T-helper 9 cell (primary cell): ENCODE measurements around the gene GPSM1.
"Not testable (repeated sequence)": the region's sequence is repeated elsewhere in the genome, so short reads cannot be mapped to it uniquely, and the experiment has no call there.

Source experiments
- DNase-seq: peaks from one replicate; pipeline ENCODE4 v3.0.0-alpha.2; 2020

Gene GPSM1

DNA sequence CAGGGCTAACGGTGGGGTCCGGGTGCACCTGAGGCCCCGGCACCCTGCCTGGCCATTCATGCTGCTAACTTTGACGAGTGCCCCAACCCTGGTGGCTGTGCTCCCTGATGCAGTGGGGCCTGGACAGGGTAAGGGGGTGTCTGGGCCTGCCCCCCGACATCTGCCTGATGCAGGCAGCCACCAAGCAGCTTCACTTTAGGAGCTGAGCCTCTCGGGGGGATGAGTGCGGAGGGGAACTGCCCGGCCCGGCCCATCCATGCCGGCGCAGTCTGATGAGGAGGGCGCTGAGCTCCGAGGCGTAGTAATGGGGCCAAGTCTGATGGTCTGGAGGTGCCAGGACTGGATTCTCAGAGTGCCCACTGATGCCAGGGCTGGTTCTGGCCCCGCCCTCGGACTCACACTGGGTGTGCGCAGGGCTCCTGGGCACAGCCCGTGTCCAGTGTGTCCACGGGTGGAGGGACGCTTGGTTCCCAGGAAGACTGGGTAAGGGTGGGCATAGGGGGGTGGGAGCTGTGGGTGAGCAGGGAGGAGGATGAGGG is 19.7 kb downstream of the GPSM1 start:
- no peak for DNase-seq

GRCh38 chr9:136347472-136348256 is 20.3 kb downstream of the GPSM1 start:
- DNase-seq = no peak

- no peak for DNase-seq
These were observed 21.4 kb downstream of the GPSM1 start for GRCh38 chr9:136348691-136349090.

DNA sequence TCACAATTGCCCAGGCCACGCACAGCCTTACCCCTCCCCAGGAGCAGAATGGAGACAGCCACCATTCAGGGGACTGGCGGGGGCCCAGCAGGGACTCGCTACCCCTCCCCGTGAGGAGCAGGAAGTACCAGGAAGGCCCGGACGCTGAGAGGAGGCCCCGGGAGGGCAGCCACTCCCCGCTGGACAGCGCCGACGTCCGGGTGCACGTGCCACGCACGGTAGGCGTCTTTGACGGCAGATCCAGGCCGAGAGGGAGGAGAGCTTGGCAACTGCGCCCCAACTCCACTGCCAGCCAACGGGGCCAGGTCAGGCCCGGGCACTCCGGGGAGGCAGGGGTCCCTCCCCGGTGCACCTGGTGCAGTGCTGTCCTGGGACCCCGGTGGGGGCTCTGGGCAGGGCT is 22.2 kb downstream of the GPSM1 start:
- DNase-seq = no peak

- DNase-seq = no peak
These were observed 24.0 kb downstream of the GPSM1 start for GRCh38 chr9:136351252-136351800.

DNA sequence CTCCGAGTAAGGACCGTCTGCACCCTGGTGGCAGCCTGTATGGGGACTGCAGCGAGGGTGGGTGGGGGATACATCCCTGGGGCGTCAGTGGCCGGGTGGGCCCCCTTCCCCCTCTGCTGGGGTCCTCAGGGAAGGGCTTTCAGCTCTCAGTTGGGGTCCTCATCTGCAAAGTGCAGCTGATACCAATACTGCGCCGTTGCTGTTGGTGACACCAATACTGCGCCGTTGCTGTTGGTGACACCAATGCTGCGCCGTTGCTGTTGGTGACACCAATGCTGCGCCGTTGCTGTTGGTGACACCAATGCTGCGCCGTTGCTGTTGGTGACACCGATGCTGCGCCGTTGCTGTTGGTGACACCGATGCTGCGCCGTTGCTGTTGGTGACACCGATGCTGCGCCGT is 24.5 kb downstream of the GPSM1 start:
- not testable (repeated sequence) for DNase-seq

DNA sequence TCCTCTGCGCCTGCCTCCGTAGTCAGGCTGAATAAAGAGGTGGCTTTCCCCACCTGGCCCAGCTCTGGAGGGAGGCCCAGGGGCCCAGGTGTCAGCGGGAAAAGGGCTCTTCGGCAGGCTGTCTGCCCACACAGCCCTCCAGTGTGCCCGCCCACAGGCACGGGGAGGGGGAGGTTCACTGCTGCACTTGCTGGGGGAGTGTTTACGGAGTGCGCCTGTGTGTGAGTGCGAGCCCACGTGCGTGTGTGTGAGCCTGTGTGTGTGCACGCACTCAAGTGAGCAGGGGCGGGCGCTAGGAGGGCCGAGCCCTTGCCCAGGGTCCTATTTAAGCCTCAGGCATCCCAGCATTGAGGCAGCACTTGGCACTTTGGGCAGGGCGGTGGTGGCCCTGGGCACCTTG is 25.3 kb downstream of the GPSM1 start:
- DNase-seq = no peak

- DNase-seq = no peak
These were observed 25.7 kb downstream of the GPSM1 start for GRCh38 chr9:136353088-136353487.

GRCh38 chr9:136353757-136354488 is 26.6 kb downstream of the GPSM1 start:
- no peak for DNase-seq

DNA sequence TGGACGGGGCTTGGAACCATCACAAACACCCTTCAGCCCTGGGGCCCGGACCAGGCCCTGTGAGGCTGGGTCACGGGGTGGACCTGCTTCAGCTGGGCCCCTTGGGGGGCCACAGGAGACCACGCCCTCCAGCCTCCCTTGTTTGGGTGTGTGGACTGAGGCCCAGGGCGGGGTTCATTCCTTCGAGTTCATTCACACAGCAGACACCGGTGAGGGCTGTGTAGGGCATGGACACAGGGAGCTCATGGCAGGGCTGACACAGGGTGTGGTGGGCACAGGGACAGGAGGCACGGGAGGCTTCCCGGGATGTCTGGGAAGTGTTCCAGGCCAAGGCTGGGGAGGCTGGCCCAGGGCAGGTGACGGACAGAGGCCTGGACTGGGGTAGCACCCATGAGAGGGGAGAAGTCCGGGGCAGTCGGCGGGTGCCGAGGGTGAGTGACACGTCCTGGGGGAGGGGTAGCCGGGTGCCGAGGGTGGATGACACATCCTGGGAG is 27.3 kb downstream of the GPSM1 start:
- no peak for DNase-seq

GRCh38 chr9:136355616-136356557 is 28.5 kb downstream of the GPSM1 start:
- no peak for DNase-seq

DNA sequence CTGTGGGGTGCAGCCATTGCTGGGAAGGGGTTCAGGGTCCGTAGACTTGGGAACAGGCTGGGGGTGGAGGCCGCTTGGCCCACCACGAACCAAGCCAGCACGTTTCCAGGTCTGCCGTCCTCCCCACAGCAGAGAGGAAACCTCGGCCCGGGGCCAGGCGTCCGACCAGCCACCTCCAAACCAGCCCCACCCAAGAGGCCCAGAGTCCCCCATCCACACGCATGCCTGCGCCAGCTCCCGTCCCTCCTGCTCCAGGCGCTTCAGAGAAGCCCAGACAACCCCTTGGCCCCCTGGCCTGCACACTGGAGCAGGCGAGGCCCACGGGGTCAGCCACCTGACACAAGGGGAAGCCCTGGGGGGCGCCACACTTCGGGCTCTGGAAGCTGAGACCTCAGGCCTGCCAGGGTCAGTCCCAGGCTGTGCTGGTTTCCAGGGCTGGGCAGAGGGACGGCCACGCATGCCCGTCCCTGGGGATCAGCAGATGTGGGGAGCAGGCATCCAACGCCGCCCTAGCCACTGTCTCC is 29.9 kb downstream of the GPSM1 start:
- DNase-seq = no peak

DNA sequence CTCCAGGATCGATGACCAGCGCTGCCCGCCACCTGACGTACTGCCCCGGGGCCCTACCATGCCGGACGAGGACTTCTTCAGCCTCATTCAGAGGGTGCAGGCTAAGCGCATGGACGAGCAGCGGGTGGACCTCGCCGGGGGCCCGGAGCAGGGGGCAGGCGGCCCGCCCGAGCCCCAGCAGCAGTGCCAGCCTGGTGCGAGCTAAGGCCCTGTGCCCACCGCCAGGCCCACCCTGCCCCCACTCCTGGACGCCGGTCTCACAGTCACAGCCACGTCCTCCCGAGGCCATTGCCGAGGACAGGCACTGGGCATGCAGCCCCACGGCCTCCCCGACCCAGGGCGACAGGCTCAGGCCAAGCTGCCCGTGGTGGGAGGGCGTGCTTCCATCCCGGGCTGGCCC is 30.7 kb downstream of the GPSM1 start:
- DNase-seq = no peak

- no peak for DNase-seq
These were observed 31.5 kb downstream of the GPSM1 start for GRCh38 chr9:136358888-136359287.

DNA sequence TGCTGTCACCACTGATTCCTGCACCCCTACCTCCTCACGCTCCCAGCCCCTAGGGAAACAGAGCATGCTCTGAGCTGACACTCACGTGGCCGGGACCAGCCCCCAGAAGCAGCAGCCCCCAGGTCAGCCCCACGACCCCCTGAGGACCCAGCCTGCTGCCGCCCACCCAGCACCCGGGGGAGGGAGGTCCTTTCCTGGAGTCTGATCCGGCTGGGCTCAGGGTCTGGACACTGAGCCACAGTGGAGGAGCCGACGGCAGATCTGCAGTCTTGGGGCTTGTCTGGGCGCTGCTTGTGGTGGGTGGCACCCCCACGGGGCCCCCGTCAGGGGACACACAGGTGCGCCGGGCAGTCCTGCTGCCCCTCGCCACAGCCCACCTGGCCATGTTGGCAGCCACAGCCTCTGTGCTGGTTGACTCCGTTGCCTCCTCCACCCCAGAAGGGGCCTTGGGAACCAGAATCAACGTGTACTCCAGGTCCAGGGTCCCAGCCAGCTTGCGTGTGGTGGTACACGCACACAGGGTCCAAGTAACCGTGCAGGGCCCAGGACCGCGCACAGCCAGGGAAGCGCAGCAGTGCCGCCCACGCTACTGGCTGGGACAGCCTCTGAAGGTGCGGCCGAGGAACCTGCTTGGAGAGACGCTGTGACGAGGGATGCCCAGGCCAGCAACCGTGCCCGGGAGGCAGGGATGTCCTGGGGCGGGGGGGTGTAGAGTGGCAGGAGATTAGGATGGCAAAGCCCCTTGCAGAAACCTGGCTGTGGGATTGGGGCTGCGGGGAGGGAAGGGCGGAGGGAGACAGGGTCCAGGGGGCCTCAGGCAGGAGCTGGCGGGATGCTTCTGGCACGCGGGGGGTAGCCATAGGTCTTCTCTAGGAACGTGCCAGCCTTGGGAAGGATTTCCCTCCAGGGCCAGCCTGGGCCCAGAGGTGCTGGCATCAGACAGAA is 32.7 kb downstream of the GPSM1 start:
- no peak for DNase-seq

GRCh38 chr9:136361047-136361753 is 33.9 kb downstream of the GPSM1 start:
- DNase-seq = no peak

GRCh38 chr9:136361754-136362449 is 34.6 kb downstream of the GPSM1 start:
- DNase-seq = no peak

- DNase-seq = no peak
These were observed 35.1 kb downstream of the GPSM1 start for GRCh38 chr9:136362450-136362784.

DNA sequence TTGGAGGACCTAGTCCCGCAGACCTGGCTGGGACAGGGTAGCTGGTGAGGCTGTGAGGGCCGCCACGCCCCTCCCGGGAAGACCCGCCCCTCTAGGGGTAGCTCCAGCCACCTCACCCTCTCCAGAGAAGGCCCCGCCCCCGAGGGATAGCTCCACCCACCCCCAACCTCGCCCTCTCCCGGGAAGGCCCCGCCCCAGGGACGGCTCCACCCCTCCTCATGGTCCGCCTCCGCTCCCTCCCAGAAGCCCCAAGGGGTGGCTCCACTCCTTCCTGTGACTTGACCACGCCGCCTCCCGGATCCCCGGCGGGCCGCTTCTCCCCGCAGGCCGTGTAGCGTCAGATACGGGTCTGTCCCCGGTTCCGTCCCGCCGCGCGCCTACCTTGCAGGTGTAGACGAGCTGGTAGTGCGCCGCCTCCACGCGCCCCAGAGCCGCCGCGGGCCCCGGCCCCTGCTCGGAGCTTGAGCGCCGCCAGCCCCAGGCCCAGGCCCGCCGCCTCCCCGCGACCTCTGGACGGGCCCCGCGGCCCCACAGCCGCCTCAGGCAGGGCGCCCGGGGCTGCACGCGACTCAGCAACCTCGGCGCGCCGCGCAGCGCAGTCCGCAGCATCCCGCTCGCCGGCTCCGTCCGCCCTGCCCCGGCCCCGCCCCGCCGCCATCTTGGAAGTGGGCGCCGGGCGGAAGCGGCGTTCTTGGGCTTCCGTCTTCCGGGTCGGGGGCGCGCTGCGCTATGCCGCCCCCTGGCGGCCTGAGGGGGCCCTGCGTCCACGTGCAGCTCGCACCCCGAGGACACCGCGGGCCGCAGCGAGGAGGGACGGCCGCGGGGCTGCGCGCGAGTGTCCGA is 36.0 kb downstream of the GPSM1 start, which contains the start of gene DNLZ:
DNLZ (minus strand) TSS at position 639 of the 843 bp plus-strand sequence; CDS start at position 609, 30 bp downstream.
- DNase-seq = peak; percentile 90
